NT2/D1 (cell line): ENCODE data around the gene CEP131.

ENCODE experiments used
- DNase-seq: peaks from one replicate; pipeline ENCODE4 v3.0.0-alpha.2; 2011; ENCODE audit warnings: low read depth, low spot score
- H3K27me3 ChIP-seq: 2 replicates; pipeline ENCODE4 v1.6.0; 2011; ENCODE audit warnings: mild to moderate bottlenecking; ENCODE audit not compliant: insufficient read length, insufficient read depth
- H3K36me3 ChIP-seq: 2 replicates; pipeline ENCODE4 v1.6.1; 2011; ENCODE audit warnings: mild to moderate bottlenecking, low read length, mixed read lengths; ENCODE audit not compliant: insufficient read depth, insufficient read length
- H3K4me1 ChIP-seq: 2 replicates; pipeline ENCODE4 v1.5.1; 2011; ENCODE audit not compliant: insufficient read depth, insufficient read length
- H3K4me3 ChIP-seq: 2 replicates; pipeline ENCODE4 v1.5.1; 2011; ENCODE audit warnings: low read depth; ENCODE audit not compliant: insufficient read length
- H3K9ac ChIP-seq: 2 replicates; pipeline ENCODE4 v1.6.0; 2011; ENCODE audit warnings: low read depth; ENCODE audit not compliant: insufficient read length
- H3K9me3 ChIP-seq: 2 replicates; pipeline ENCODE4 v1.5.1; 2011; ENCODE audit warnings: mild to moderate bottlenecking, low read length; ENCODE audit not compliant: insufficient read depth
- SUZ12 ChIP-seq: IDR thresholded peaks from 2 replicates; pipeline ENCODE4 v1.6.1; 2011; ENCODE audit not compliant: insufficient read length, insufficient read depth; ENCODE audit errors: extremely low read depth
- YY1 ChIP-seq: IDR thresholded peaks from 2 replicates; pipeline ENCODE4 v1.6.1; 2011; ENCODE audit not compliant: insufficient read length, insufficient read depth
- ZNF274 ChIP-seq: IDR thresholded peaks from 2 replicates; pipeline ENCODE4 v1.6.1; 2011; ENCODE audit warnings: mild to moderate bottlenecking, low read depth, low read length

Gene CEP131

DNA sequence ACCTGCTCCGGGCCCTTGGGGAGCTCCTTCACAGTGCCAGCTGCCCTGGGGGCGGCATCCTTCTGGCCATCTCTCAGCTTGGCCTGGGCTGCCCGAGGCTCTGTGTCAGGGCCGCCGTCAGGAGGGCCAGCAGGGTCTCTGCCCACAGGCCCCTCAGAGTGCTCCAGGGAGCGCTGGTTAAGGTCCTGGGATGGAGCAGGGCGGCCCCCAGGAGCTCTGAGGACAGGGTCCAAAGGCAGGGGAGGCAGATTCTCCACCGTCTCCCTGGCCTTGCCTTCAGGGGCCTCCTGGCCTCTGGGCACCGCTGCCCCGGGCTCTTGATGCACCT lies 23.5 kb upstream of the CEP131 start:
- Histone ChIP-seq H3K9me3 (no peaks in the 10 kb centered on the region), H3K4me1 (peaks cover 37% of the 10 kb centered on the region), H3K4me3 (no peak overlapping the region), H3K36me3 (peaks cover 66% of the 10 kb centered on the region), H3K9ac (no peak overlapping the region), H3K27me3 (no peaks in the 10 kb centered on the region)
- DNase-seq, result no peak
- TF ChIP-seq YY1 (no peak), SUZ12 (no peak), ZNF274 (no peak)

DNA sequence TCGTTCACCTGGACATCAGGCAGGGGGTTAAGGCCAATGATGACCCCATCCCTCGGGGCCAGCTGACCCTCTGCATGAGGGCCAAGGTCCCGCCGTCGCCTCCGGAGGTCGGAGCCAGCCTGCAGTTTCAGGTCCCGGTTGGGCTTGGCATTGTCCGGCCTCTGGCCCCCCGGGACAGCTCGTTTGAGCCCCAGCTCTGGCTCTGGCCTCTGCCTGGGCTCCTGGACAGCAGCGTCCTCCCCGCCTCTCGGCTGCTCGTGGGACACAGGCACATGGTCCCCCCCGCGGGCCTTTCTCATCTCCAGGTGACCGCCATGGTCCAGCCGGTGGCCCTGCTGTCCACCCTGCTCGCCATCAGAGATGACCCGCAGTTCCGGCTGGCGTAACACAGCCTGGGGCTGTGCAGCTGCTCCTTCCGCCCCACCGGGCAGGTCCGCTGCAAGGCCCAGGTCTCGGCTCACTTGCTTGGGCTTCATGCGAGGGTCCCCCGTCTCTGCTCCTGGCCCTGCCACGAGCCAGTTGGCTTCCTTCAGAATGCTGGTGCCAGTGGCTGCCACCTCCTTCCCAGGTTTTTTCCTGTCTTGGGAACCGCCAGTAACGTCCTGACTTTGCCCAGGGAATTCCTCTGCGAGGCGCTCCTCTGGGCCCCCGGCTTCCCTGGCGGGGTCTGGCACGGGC lies 23.0 kb upstream of the CEP131 start:
- Histone ChIP-seq H3K4me1 (peaks cover 39% of the 10 kb centered on the region), H3K4me3 (no peak overlapping the region), H3K27me3 (no peaks in the 10 kb centered on the region), H3K9me3 (no peaks in the 10 kb centered on the region), H3K36me3 (peaks cover 66% of the 10 kb centered on the region), H3K9ac (peak overlapping the region; percentile 9)
- TF ChIP-seq YY1 (no peak), SUZ12 (no peak), ZNF274 (no peak)
- no peak for DNase-seq

DNA sequence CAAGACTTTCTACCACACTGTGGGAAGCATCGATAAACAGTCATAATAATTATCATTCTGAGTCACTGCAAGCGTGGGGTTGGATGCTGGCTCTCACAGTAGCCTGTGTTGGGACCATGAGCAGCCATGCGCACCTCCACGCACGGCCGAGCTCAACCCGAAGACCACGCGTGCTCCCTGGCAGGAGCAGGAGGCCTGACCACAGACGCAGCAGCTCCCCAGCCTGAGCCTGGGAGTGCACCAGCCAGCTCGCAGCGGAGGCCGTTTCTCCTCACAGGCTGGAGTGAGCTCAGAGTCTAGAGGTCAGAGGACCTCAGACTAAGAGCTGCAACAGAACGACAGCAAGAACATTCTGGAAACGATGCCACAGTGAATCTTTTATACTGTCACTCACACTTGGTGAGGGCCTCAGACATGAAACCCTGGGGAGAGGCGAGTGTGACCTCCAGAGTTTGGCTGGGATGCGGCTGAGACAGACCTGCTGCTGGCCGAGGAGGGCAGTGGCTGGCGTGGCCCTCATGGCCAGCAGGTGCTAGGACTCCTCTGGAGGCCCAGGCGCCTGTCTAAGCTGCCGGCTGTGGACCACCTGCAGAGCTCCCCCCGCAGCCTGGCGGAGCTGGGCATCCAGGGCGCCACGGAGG lies 22.4 kb upstream of the CEP131 start:
- DNase-seq, result no peak
- H3K4me3 ChIP-seq, result no peak overlapping the region
- no peaks in the 10 kb centered on the region for H3K27me3 ChIP-seq
- no peaks in the 10 kb centered on the region for H3K9me3 ChIP-seq
- H3K36me3 ChIP-seq, result peaks cover 66% of the 10 kb centered on the region
- TF ChIP-seq SUZ12, result no peak
- TF ChIP-seq YY1, result no peak
- no peak for TF ChIP-seq ZNF274
- H3K4me1 ChIP-seq, result peaks cover 40% of the 10 kb centered on the region
- H3K9ac ChIP-seq, result peak overlapping the region; percentile 9

DNA sequence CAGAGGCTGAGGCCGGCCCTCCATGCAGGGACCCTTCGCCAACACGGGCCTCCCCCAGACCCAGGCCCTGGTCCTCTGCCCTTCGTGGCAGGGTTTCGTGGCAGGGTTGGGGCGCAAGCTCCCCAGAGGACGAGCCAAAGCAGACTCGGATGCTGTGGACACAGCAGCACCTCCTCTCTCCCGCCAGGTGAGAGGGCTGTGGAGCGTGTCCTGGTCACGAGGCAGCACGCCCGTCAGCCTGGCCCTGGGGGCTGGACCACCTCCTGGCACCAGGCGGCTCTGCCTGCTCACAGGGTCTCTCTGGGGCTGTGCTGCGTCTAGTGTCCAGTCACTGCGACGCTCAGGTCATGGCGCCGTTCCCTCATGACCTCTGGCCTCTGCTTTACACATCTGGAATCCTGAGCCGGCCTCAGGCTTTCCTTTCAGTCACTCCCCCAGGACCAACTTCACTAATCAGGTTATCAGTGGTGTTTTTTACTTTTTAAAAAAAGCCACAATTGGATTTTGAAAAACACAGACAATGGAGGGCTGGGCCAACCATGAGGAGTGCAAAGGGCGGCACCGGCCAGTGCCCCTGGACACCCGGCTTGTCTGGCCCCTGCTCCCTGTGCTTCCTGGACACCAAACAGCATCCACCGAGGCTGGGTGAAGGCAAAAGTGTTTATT lies 21.7 kb upstream of the CEP131 start:
- Histone ChIP-seq H3K9me3 (no peaks in the 10 kb centered on the region), H3K36me3 (peaks cover 65% of the 10 kb centered on the region), H3K27me3 (no peaks in the 10 kb centered on the region), H3K4me3 (no peak overlapping the region), H3K9ac (peak overlapping the region; percentile 26), H3K4me1 (peaks cover 40% of the 10 kb centered on the region)
- TF ChIP-seq ZNF274, result no peak
- no peak for TF ChIP-seq SUZ12
- no peak for TF ChIP-seq YY1
- no peak for DNase-seq

DNA sequence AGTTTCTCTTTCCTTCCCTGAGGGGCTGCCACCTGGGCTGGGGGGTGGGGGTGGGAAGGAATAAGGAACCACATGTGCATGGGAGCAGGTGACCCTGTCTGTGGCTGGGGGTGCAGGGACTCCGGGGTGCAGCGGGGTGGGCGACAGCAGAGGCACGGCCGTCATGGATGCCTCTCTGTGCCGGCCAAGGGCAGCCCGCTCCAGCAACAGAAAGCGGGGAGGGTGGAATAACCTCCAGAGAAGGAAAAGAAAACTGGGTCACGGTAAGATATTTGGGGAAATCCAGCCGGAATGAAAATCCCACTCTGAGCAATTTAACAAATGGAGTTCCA lies 20.5 kb upstream of the CEP131 start:
- no peak overlapping the region for H3K4me3 ChIP-seq
- H3K9ac ChIP-seq, result no peak overlapping the region
- no peaks in the 10 kb centered on the region for H3K27me3 ChIP-seq
- no peaks in the 10 kb centered on the region for H3K9me3 ChIP-seq
- peaks cover 59% of the 10 kb centered on the region for H3K36me3 ChIP-seq
- H3K4me1 ChIP-seq, result peaks cover 38% of the 10 kb centered on the region
- no peak for DNase-seq
- TF ChIP-seq ZNF274 (no peak), SUZ12 (no peak), YY1 (no peak)

DNA sequence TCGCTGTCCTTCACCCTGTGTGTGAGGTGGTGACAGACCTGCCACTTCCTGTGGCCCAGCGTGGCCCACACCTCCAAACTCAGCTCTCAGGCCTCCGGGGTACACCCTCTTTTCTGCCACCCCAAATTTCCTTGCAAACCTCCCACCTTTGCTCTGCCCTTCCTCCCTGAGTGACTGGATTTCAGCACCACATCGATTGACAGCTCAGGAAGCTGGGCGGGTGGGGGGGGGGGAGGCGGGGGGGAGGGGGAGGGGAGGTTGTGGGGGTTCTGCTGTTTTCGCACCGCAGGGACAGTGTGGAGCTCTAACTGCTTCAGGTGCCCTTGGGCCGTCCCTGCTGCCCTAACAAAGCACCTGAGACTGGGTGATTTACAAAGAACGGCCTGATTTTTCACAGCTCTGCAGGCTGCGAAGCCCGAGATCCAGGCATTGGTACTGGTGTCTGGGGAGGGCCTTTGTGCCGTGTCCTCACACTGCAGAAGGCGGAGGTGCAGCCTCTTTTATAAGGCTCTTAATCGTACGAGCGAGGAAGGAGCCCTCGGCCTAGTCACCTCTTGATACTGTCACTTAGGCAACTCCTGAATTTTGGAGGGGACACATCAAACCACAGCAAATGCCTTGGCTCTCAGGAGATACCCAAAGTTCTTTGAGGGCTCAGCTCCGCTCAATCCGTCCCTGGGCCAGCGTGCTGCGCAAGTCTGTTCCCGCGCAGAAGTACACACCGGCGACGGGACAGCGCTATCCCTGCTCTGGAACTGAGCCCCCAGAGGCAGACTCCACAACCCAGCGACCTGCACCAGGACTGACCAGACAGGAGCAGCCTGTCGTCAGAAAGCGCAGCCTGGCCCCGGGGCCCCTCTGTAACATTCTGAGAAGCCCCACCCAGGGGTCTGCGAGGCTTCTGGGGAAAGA lies 19.9 kb upstream of the CEP131 start:
- TF ChIP-seq SUZ12 (no peak), ZNF274 (no peak), YY1 (no peak)
- Histone ChIP-seq H3K27me3 (no peaks in the 10 kb centered on the region), H3K9ac (peak overlapping the region; percentile 51), H3K4me1 (peaks cover 38% of the 10 kb centered on the region), H3K9me3 (no peaks in the 10 kb centered on the region), H3K36me3 (peaks cover 59% of the 10 kb centered on the region), H3K4me3 (no peak overlapping the region)
- DNase-seq, result no peak
